ENCODE measurements around the gene ZBTB12. TPM values are rescaled to one million over a fixed set of nuclear protein-coding genes. Genes with fewer than 3 reads are reported as not detected.

ZBTB12 gene
- total and polyA plus RNA-seq, 10 donors: 1.3 to 4.6 (median 3.9) TPM

DNA sequence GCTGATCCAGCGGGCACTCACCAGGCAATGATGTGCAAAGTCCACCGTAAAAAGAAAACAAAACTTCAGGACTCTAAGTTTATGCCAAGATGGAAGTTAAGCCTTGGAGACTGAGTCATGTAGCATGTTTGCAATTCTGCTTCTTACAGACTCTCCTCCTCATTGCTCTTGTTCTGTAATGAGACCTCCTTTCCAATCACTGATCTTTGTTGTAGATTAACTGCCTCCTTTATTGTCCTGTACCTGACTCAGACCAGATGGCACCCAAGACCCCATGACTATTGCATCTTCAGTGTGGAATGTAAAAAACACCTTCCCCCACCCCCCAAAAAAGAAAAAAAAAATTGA is 50.4 kb downstream of the ZBTB12 start:
- Histone ChIP-seq H3K36me3 (peaks cover 0 to 10% (median 0%) of the 10 kb centered on the region in 6 donors), H3K4me1 (no peaks in the 10 kb centered on the region), H3K27me3 (replicated peaks in 1 of 7) (no peaks in the 10 kb centered on the region), H3K27ac (no peak overlapping the region), H3K4me3 (no peak overlapping the region), H3K9me3 (no peaks in the 10 kb centered on the region)
- TF ChIP-seq, protein P1, sequence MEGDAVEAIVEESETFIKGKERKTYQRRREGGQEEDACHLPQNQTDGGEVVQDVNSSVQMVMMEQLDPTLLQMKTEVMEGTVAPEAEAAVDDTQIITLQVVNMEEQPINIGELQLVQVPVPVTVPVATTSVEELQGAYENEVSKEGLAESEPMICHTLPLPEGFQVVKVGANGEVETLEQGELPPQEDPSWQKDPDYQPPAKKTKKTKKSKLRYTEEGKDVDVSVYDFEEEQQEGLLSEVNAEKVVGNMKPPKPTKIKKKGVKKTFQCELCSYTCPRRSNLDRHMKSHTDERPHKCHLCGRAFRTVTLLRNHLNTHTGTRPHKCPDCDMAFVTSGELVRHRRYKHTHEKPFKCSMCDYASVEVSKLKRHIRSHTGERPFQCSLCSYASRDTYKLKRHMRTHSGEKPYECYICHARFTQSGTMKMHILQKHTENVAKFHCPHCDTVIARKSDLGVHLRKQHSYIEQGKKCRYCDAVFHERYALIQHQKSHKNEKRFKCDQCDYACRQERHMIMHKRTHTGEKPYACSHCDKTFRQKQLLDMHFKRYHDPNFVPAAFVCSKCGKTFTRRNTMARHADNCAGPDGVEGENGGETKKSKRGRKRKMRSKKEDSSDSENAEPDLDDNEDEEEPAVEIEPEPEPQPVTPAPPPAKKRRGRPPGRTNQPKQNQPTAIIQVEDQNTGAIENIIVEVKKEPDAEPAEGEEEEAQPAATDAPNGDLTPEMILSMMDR (IDR thresholded peaks at IDR 0.05 in 8 of 11, conservative IDR thresholded peaks at IDR 0.05 in 3 of 11): no peak
- TF ChIP-seq POLR2AphosphoS5 (IDR thresholded peaks at IDR 0.05): no peak
- TF ChIP-seq POLR2A (IDR thresholded peaks at IDR 0.05): no peak
- intact Hi-C loops (cut with DNase I; ENCODE audit: low total_unique reads): no loop called here
- 84 to 96% (median 92%) methylated on average over 2 of the region's 2 CpGs for WGBS, 5 donors
- no peak for DNase-seq

DNA sequence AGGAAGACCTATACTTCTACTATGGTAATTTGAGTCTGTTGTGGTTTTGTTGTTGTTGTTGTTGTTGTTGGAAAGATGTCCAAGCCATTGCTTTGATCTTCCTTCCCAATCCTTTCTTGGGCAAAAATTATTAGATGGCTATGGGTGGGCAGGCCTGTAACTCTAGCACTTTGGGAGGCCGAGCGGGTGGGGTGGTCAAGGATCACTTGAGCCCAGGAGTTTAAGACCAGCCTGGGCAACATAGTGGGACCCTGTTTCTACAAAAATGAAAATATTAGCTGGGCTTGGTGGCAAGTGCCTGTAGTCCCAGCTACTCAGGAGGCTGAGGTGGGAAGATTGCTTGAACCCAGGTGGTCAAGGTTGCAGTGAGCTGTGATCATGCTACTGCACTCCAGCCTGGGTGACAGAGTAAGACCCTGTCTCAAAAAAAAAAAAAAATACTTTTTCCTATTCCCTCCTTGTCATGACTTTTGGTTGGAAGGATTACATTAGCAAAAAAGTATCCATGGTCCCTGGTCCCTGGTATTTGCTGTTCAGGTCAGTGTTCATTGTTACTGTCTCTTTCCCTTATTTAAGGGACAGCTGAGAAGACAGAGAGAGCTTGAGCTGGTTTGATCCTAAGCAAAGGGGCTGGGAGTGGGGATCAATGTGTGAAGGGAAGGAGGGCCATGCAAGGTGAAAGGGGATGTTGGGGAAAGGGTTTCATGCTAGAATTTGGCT is 51.0 kb downstream of the ZBTB12 start:
- Histone ChIP-seq H3K4me3 (no peak overlapping the region), H3K27ac (no peak overlapping the region), H3K36me3 (peaks cover 0 to 8% (median 0%) of the 10 kb centered on the region in 6 donors), H3K4me1 (no peaks in the 10 kb centered on the region), H3K9me3 (no peaks in the 10 kb centered on the region), H3K27me3 (replicated peaks in 1 of 7) (no peaks in the 10 kb centered on the region)
- TF ChIP-seq POLR2A (IDR thresholded peaks at IDR 0.05) (no peak), POLR2AphosphoS5 (IDR thresholded peaks at IDR 0.05) (no peak)
- TF ChIP-seq, protein P1 (IDR thresholded peaks at IDR 0.05 in 8 of 11, conservative IDR thresholded peaks at IDR 0.05 in 3 of 11): no peak
- intact Hi-C loops (cut with DNase I; ENCODE audit: low total_unique reads): no loop called here
- WGBS, 5 donors: 94 to 100% (median 96%) methylated on average over 2 of the region's 2 CpGs
- no peak for DNase-seq

Small RNAs within 50 kb of the gene (small RNA-seq; reads per million reads assigned to genes)
- gene AL645922.1: 0 reads per million in 4 donors

Other genes starting within 250 kb of the ZBTB12 start
Only the 30 nearest of the 37 such genes appear.
- 1 to 10 TPM; 3.3 to 7.9 (median 5.8) TPM for gene LY6G5C, start 221.0 kb downstream of the ZBTB12 start, total RNA-seq
- gene LY6G5C, start 221.0 kb downstream of the ZBTB12 start, polyA plus RNA-seq: 1 to 10 TPM; 3.3 to 4.3 (median 3.5) TPM
- gene ABHD16A, start 198.8 kb downstream of the ZBTB12 start, total RNA-seq: 10 to 100 TPM; 55.8 to 80.7 (median 71.1) TPM
- 10 to 100 TPM; 30.2 to 42.3 (median 34.4) TPM for gene ABHD16A, start 198.8 kb downstream of the ZBTB12 start, polyA plus RNA-seq
- 1 to 10 TPM; 1.6 to 4.9 (median 2.2) TPM for gene LY6G6F, start 195.2 kb downstream of the ZBTB12 start, total RNA-seq
- gene LY6G6F, start 195.2 kb downstream of the ZBTB12 start, polyA plus RNA-seq: under 1 TPM; 0.11 to 0.68 (median 0.35) TPM
- not detected for gene LY6G6D, start 186.7 kb downstream of the ZBTB12 start, total RNA-seq
- not detected for gene LY6G6D, start 186.7 kb downstream of the ZBTB12 start, polyA plus RNA-seq
- under 1 TPM in 2 of 7 donors, not detected in 5; 0.49 to 0.77 TPM for gene LY6G6C, start 180.3 kb downstream of the ZBTB12 start, total RNA-seq
- not detected for gene LY6G6C, start 180.3 kb downstream of the ZBTB12 start, polyA plus RNA-seq
- gene MPIG6B, start 178.7 kb downstream of the ZBTB12 start, total RNA-seq: 10 to 100 TPM in 4 of 7 donors, 1 to 10 TPM in 3; 7.9 to 15.1 (median 10.6) TPM
- under 1 TPM; 0.46 to 0.61 (median 0.48) TPM for gene MPIG6B, start 178.7 kb downstream of the ZBTB12 start, polyA plus RNA-seq
- gene DDAH2, start 172.8 kb downstream of the ZBTB12 start, total RNA-seq: 100 to 1,000 TPM in 1 of 7 donors, 10 to 100 TPM in 6; 63.0 to 116 (median 72.3) TPM
- gene DDAH2, start 172.8 kb downstream of the ZBTB12 start, polyA plus RNA-seq: 10 to 100 TPM; 67.1 to 84.7 (median 81.0) TPM
- 100 to 1,000 TPM; 296 to 392 (median 326) TPM for gene CLIC1, start 165.6 kb downstream of the ZBTB12 start, total RNA-seq
- 100 to 1,000 TPM; 321 to 447 (median 388) TPM for gene CLIC1, start 165.6 kb downstream of the ZBTB12 start, polyA plus RNA-seq
- 10 to 100 TPM; 20.2 to 35.2 (median 27.6) TPM for gene MSH5, start 162.1 kb downstream of the ZBTB12 start, total RNA-seq
- 10 to 100 TPM; 11.2 to 26.7 (median 23.1) TPM for gene MSH5, start 162.1 kb downstream of the ZBTB12 start, polyA plus RNA-seq
- 10 to 100 TPM in 1 of 7 donors, 1 to 10 TPM in 5, not detected in 1; 3.6 to 11.8 (median 5.3) TPM for gene SAPCD1, start 139.4 kb downstream of the ZBTB12 start, total RNA-seq
- gene SAPCD1, start 139.4 kb downstream of the ZBTB12 start, polyA plus RNA-seq: 10 to 100 TPM in 1 of 3 donors, 1 to 10 TPM in 2; 7.5 to 14.2 (median 8.3) TPM
- gene VWA7, start 124.8 kb downstream of the ZBTB12 start, total RNA-seq: 1 to 10 TPM in 4 of 7 donors, under 1 TPM in 2, not detected in 1; 0.68 to 2.6 (median 1.3) TPM
- 1 to 10 TPM in 1 of 3 donors, under 1 TPM in 2; 0.09 to 1.2 (median 0.11) TPM for gene VWA7, start 124.8 kb downstream of the ZBTB12 start, polyA plus RNA-seq
- 10 to 100 TPM; 32.4 to 97.3 (median 62.5) TPM for gene VARS1, start 106.3 kb downstream of the ZBTB12 start, total RNA-seq
- 10 to 100 TPM; 31.1 to 49.0 (median 38.3) TPM for gene VARS1, start 106.3 kb downstream of the ZBTB12 start, polyA plus RNA-seq
- gene LSM2, start 95.1 kb downstream of the ZBTB12 start, total RNA-seq: 10 to 100 TPM; 35.9 to 54.4 (median 42.9) TPM
- 10 to 100 TPM; 74.5 to 98.9 (median 80.4) TPM for gene LSM2, start 95.1 kb downstream of the ZBTB12 start, polyA plus RNA-seq
- 1 to 10 TPM; 2.6 to 3.7 (median 3.1) TPM for gene HSPA1L, start 86.8 kb downstream of the ZBTB12 start, total RNA-seq
- 1 to 10 TPM in 2 of 3 donors, under 1 TPM in 1; 0.93 to 1.9 (median 1.0) TPM for gene HSPA1L, start 86.8 kb downstream of the ZBTB12 start, polyA plus RNA-seq
- 100 to 1,000 TPM in 6 of 7 donors, 10 to 100 TPM in 1; 97.7 to 384 (median 127) TPM for gene HSPA1A, start 86.5 kb downstream of the ZBTB12 start, total RNA-seq
- 10 to 100 TPM; 16.4 to 58.5 (median 27.7) TPM for gene HSPA1A, start 86.5 kb downstream of the ZBTB12 start, polyA plus RNA-seq
- gene HSPA1B, start 74.3 kb downstream of the ZBTB12 start, total RNA-seq: 100 to 1,000 TPM in 1 of 7 donors, 10 to 100 TPM in 6; 40.4 to 372 (median 48.3) TPM
- gene HSPA1B, start 74.3 kb downstream of the ZBTB12 start, polyA plus RNA-seq: 10 to 100 TPM in 1 of 3 donors, 1 to 10 TPM in 2; 7.4 to 20.6 (median 8.7) TPM
- 10 to 100 TPM; 28.6 to 60.7 (median 39.0) TPM for gene NEU1, start 39.3 kb downstream of the ZBTB12 start, total RNA-seq
- 10 to 100 TPM; 14.0 to 22.6 (median 19.4) TPM for gene NEU1, start 39.3 kb downstream of the ZBTB12 start, polyA plus RNA-seq
- 1 to 10 TPM; 1.0 to 5.9 (median 3.3) TPM for gene SLC44A4, start 23.1 kb downstream of the ZBTB12 start, total RNA-seq
- under 1 TPM; 0.20 to 0.83 (median 0.26) TPM for gene SLC44A4, start 23.1 kb downstream of the ZBTB12 start, polyA plus RNA-seq
- gene EHMT2, start 4.4 kb downstream of the ZBTB12 start, total RNA-seq: 10 to 100 TPM; 38.6 to 60.7 (median 49.0) TPM
- gene EHMT2, start 4.4 kb downstream of the ZBTB12 start, polyA plus RNA-seq: 10 to 100 TPM; 36.5 to 66.1 (median 57.7) TPM
- 100 to 1,000 TPM in 2 of 7 donors, 10 to 100 TPM in 5; 62.5 to 173 (median 83.2) TPM for gene C2, start 25.6 kb upstream of the ZBTB12 start, total RNA-seq
- gene C2, start 25.6 kb upstream of the ZBTB12 start, polyA plus RNA-seq: 10 to 100 TPM; 17.2 to 28.4 (median 25.4) TPM
- gene CFB, start 44.0 kb upstream of the ZBTB12 start, total RNA-seq: 10 to 100 TPM in 6 of 7 donors, 1 to 10 TPM in 1; 5.4 to 35.8 (median 20.1) TPM
- 10 to 100 TPM; 24.1 to 31.2 (median 24.3) TPM for gene CFB, start 44.0 kb upstream of the ZBTB12 start, polyA plus RNA-seq
- gene NELFE, start 56.9 kb upstream of the ZBTB12 start, total RNA-seq: 10 to 100 TPM; 37.4 to 50.7 (median 44.8) TPM
- gene NELFE, start 56.9 kb upstream of the ZBTB12 start, polyA plus RNA-seq: 10 to 100 TPM; 35.0 to 47.1 (median 45.3) TPM
- gene SKIC2, start 57.1 kb upstream of the ZBTB12 start, total RNA-seq: 100 to 1,000 TPM in 1 of 7 donors, 10 to 100 TPM in 6; 52.1 to 102 (median 75.7) TPM
- gene SKIC2, start 57.1 kb upstream of the ZBTB12 start, polyA plus RNA-seq: 100 to 1,000 TPM in 2 of 3 donors, 10 to 100 TPM in 1; 61.8 to 107 (median 102) TPM
- 10 to 100 TPM; 21.0 to 34.3 (median 26.2) TPM for gene DXO, start 70.1 kb upstream of the ZBTB12 start, total RNA-seq
- gene DXO, start 70.1 kb upstream of the ZBTB12 start, polyA plus RNA-seq: 10 to 100 TPM; 19.1 to 28.1 (median 26.3) TPM
- 100 to 1,000 TPM; 101 to 332 (median 166) TPM for gene C4A, start 80.0 kb upstream of the ZBTB12 start, total RNA-seq
- gene C4A, start 80.0 kb upstream of the ZBTB12 start, polyA plus RNA-seq: 10 to 100 TPM; 50.1 to 58.3 (median 53.5) TPM
- gene C4B, start 112.7 kb upstream of the ZBTB12 start, total RNA-seq: 100 to 1,000 TPM in 5 of 7 donors, 10 to 100 TPM in 2; 88.6 to 308 (median 165) TPM
- gene C4B, start 112.7 kb upstream of the ZBTB12 start, polyA plus RNA-seq: 10 to 100 TPM; 57.8 to 66.9 (median 63.1) TPM
- 10 to 100 TPM in 2 of 7 donors, 1 to 10 TPM in 5; 4.9 to 14.3 (median 7.1) TPM for gene CYP21A2, start 136.3 kb upstream of the ZBTB12 start, total RNA-seq
- 1 to 10 TPM in 2 of 3 donors, under 1 TPM in 1; 0.97 to 2.4 (median 2.2) TPM for gene CYP21A2, start 136.3 kb upstream of the ZBTB12 start, polyA plus RNA-seq
- gene TNXB, start 207.3 kb upstream of the ZBTB12 start, total RNA-seq: 100 to 1,000 TPM in 2 of 7 donors, 10 to 100 TPM in 5; 37.6 to 117 (median 72.7) TPM
- gene TNXB, start 207.3 kb upstream of the ZBTB12 start, polyA plus RNA-seq: 10 to 100 TPM; 13.7 to 39.3 (median 32.5) TPM
- 100 to 1,000 TPM in 4 of 7 donors, 10 to 100 TPM in 3; 79.1 to 126 (median 101) TPM for gene ATF6B, start 226.2 kb upstream of the ZBTB12 start, total RNA-seq
- gene ATF6B, start 226.2 kb upstream of the ZBTB12 start, polyA plus RNA-seq: 10 to 100 TPM; 45.3 to 72.7 (median 46.2) TPM
- 1 to 10 TPM; 2.9 to 5.8 (median 4.3) TPM for gene FKBPL, start 228.2 kb upstream of the ZBTB12 start, total RNA-seq
- 1 to 10 TPM; 4.7 to 6.1 (median 6.0) TPM for gene FKBPL, start 228.2 kb upstream of the ZBTB12 start, polyA plus RNA-seq

All from spleen (tissue), 11 donors.